AG04450 (cell line): ENCODE results near the gene NRBF2. TPM values are rescaled to one million over a fixed set of nuclear protein-coding genes. Genes with fewer than 3 reads are reported as not detected.

Experiments
- CTCF ChIA-PET: fragments of 300-600, 350-600 bp; formaldehyde crosslinking; extraction: SDS; loops from one replicate; lab custom pipeline; 2022; ENCODE audit warnings: antibody characterized with exemption, inconsistent platforms; lab: Charles Lee
- POLR2A ChIA-PET: fragments of 350-600 bp; formaldehyde crosslinking; extraction: SDS; loops from one replicate; lab custom pipeline; 2021; ENCODE audit warnings: antibody characterized with exemption, inconsistent platforms; lab: Yijun Ruan, JAX
- DNase-seq: peaks from one replicate; pipeline ENCODE4 v3.0.0-alpha.2; 2011; ENCODE audit warnings: low read depth, low spot score
- H3K27ac ChIP-seq: one replicate; pipeline ENCODE4 v1.5.1; 2012; ENCODE audit warnings: low read depth, low read length, control low read depth
- H3K27me3 ChIP-seq: one replicate; pipeline ENCODE4 v1.6.0; 2012; ENCODE audit warnings: low read length; ENCODE audit not compliant: control insufficient read depth, insufficient read depth
- H3K4me3 ChIP-seq: 2 replicates; pipeline ENCODE4 v1.5.1; 2011; ENCODE audit warnings: mild to moderate bottlenecking, low read depth, low read length, control low read depth
- H3K9me3 ChIP-seq: 2 replicates; pipeline ENCODE4 v1.5.1; 2012; ENCODE audit warnings: low read length; ENCODE audit not compliant: control insufficient read depth, insufficient read depth
- CTCF ChIP-seq: IDR thresholded peaks from 2 replicates; pipeline ENCODE4 v1.5.1; 2011; ENCODE audit warnings: low read depth, low read length, control low read depth, inconsistent platforms
- polyA plus RNA-seq: library from polyadenylated mRNA; depleted of rRNA; stranded (reverse); fragments of >200 nt; gene quantifications from 2 replicates; pipeline ENCODE4 v1.2.3, GENCODE V29; 2011

The NRBF2 gene
- polyA plus RNA-seq, 1 experiment: 34.5 TPM

- Histone ChIP-seq H3K4me3 (no peak overlapping the region), H3K27me3 (no peaks in the 10 kb centered on the region), H3K27ac (no peak overlapping the region), H3K9me3 (peaks cover 5% of the 10 kb centered on the region; the same call in 1 of the 2 replicates)
- POLR2A ChIA-PET: no interaction called here
- DNase-seq: no peak
- CTCF ChIA-PET: no interaction called here
- TF ChIP-seq CTCF: no peak
These were observed 3.2 kb upstream of the NRBF2 start for GRCh38 chr10:63129888-63130287.

DNA sequence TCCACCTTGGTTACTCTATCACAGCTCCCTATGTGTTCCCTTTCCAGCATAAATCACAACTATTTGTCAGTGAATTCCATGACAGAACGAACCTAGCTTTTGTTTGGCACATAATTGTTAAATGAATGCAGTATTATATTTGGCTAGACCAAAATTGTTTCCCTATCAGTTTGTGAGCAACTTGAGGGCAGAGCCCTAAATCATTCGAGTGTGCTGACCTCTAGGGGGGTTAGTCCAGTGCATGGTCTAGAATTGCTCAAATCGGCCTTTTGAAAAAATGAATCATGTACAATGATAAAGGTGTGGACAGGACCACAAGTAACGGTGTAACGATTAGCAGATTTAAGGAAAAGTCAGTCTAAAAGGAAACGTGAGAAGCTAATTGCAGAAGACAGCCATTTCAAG lies 475 bp upstream of the NRBF2 start:
- no peaks in the 10 kb centered on the region for H3K27me3 ChIP-seq
- CTCF ChIA-PET: no interaction called here
- POLR2A ChIA-PET: interaction anchor here (0.9 to 1.7 kb wide), 6 partner anchors 13 to 316 kb away, joined by 3 to 15 read pairs (median 4); partner anchors contain the start of gene EGR2
- no peak overlapping the region for H3K27ac ChIP-seq
- H3K9me3 ChIP-seq: peaks cover 6% of the 10 kb centered on the region; the same call in 1 of the 2 replicates
- no peak for DNase-seq
- no peak for TF ChIP-seq CTCF
- H3K4me3 ChIP-seq: peak overlapping the region; percentile 93; the same call in 1 of the 2 replicates

GRCh38 chr10:63133821-63134557 lies 861 bp downstream of the NRBF2 start:
- Histone ChIP-seq H3K27me3 (no peaks in the 10 kb centered on the region), H3K27ac (peak overlapping the region; percentile 94), H3K4me3 (peak overlapping the region; percentile 93), H3K9me3 (peaks cover 6% of the 10 kb centered on the region; the same call in 1 of the 2 replicates)
- CTCF ChIA-PET: interaction anchor here (0.7 to 1.5 kb wide), 6 partner anchors 8 to 697 kb away, joined by 3 to 8 read pairs (median 4); no protein-coding TSS in a partner anchor
- DNase-seq: no peak
- TF ChIP-seq CTCF: no peak
- POLR2A ChIA-PET: interaction anchor here (0.6 to 1.7 kb wide), 7 partner anchors 11 to 317 kb away, joined by 3 to 15 read pairs (median 5); partner anchors contain the start of gene EGR2

DNA sequence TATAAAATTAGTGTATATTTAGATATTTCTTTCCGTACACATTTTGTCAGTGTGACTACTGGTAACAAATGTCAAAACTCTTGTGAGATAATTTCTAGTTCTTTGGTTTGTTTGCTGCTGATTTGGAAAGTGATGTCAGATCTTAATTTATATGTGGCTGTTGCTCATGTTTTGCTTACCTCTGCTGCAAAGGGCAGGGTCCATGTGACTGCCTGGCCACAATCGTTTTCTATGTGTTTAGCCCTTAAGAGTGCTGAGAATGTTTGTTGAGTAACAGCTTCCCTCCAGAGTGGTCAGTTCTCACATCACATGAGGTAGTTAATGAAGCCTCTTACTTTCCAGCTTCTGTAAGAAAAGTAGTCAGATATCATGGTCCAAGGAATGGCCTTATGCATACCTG lies 4.2 kb downstream of the NRBF2 start:
- DNase-seq: no peak
- Histone ChIP-seq H3K27ac (no peak overlapping the region), H3K9me3 (peaks cover 6% of the 10 kb centered on the region; the same call in 1 of the 2 replicates), H3K4me3 (no peak overlapping the region), H3K27me3 (no peaks in the 10 kb centered on the region)
- TF ChIP-seq CTCF: no peak
- CTCF ChIA-PET: interaction anchor here (1.2 to 2.4 kb wide), 4 partner anchors 21 to 700 kb away, joined by 3 to 15 read pairs (median 4); no protein-coding TSS in a partner anchor
- POLR2A ChIA-PET: interaction anchor here (0.6 kb wide), 1 partner anchor 130 kb away, joined by 7 read pairs; no protein-coding TSS in a partner anchor

- CTCF ChIA-PET: interaction anchor here (1.4 kb wide), 1 partner anchor 18 kb away, joined by 3 read pairs; no protein-coding TSS in a partner anchor
These were observed 6.9 kb downstream of the NRBF2 start for GRCh38 chr10:63140077-63140476.

More at GRCh38 chr10:63140077-63140476, 6.9 kb downstream of the NRBF2 start:
- no peak overlapping the region for H3K27ac ChIP-seq
- POLR2A ChIA-PET: no interaction called here
- no peaks in the 10 kb centered on the region; the same call in 1 of the 2 replicates for H3K9me3 ChIP-seq
- no peak for TF ChIP-seq CTCF
- DNase-seq: no peak
- no peak overlapping the region for H3K4me3 ChIP-seq
- H3K27me3 ChIP-seq: no peaks in the 10 kb centered on the region
